GM18499 (cell line): Measurements from ENCODE around the gene NIPBL.
"Not testable (repeated sequence)": the region's sequence is repeated elsewhere in the genome, so short reads cannot be mapped to it uniquely, and the experiment has no call there.

ENCODE experiments used
- ATAC-seq: cut with Tn5 transposase; IDR thresholded peaks from one replicate; pipeline ENCODE4 v1.9.1; 2021; ENCODE audit warnings: moderate number of reproducible peaks; ENCODE audit not compliant: insufficient read depth, unreplicated experiment

NIPBL gene, protein sequence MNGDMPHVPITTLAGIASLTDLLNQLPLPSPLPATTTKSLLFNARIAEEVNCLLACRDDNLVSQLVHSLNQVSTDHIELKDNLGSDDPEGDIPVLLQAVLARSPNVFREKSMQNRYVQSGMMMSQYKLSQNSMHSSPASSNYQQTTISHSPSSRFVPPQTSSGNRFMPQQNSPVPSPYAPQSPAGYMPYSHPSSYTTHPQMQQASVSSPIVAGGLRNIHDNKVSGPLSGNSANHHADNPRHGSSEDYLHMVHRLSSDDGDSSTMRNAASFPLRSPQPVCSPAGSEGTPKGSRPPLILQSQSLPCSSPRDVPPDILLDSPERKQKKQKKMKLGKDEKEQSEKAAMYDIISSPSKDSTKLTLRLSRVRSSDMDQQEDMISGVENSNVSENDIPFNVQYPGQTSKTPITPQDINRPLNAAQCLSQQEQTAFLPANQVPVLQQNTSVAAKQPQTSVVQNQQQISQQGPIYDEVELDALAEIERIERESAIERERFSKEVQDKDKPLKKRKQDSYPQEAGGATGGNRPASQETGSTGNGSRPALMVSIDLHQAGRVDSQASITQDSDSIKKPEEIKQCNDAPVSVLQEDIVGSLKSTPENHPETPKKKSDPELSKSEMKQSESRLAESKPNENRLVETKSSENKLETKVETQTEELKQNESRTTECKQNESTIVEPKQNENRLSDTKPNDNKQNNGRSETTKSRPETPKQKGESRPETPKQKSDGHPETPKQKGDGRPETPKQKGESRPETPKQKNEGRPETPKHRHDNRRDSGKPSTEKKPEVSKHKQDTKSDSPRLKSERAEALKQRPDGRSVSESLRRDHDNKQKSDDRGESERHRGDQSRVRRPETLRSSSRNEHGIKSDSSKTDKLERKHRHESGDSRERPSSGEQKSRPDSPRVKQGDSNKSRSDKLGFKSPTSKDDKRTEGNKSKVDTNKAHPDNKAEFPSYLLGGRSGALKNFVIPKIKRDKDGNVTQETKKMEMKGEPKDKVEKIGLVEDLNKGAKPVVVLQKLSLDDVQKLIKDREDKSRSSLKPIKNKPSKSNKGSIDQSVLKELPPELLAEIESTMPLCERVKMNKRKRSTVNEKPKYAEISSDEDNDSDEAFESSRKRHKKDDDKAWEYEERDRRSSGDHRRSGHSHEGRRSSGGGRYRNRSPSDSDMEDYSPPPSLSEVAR (N-terminal part only)

DNA sequence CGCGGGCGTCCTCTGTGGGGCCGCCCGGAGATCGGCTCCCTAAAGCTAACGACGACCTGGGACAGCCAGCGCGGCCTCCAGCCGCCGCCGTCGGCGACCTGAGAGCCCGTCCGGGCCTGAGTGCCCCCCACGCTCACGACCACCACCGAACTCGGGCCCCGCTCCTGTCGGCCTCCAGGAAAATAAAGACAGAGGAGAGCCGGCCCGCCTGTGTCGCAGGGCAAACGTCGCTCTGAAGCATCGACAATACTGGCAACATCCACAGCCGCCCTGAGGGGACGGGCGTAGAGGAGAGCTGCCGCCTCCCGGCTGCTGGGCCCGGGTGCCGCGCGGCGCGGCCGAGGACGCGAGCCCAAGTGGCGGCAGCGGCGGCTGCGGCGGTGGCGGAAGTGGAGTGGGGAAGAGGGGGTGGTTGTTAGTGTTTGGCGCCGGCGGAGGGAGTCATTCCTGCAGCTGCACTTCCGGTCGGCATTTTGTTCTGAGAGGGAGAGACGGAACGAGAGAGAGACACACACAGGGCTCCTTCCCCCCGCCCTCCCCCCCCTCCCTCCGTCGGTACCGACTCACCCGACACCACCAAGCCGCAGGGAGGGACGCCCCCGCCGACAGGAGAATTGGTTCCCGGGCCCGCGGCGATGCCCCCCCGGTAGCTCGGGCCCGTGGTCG, at the start of gene NIPBL:
TSS of gene NIPBL (plus strand) at position 471 of the 666 bp plus-strand sequence. CDS start 76,928 bp downstream, outside the sequence.
- peak; percentile 44 for ATAC-seq

DNA sequence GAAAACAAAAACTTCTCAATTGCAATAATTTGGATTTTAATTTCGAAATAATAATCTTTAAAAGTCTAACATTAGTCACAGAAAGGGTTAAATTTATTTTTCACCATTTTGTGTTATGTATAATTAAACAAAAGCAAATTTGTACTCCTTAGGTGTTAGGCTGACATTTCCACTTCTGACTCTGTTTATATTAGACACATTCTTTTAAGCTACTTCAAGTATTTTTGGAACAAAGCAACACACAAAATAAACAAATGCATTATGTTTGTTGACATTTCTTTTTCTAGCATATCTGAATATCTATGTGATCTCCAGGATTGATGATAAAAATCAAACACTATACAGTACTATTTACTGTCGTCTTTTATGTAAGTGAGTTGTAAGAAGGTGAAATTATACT, 44.3 kb upstream of the NIPBL start:
- no peak for ATAC-seq

DNA sequence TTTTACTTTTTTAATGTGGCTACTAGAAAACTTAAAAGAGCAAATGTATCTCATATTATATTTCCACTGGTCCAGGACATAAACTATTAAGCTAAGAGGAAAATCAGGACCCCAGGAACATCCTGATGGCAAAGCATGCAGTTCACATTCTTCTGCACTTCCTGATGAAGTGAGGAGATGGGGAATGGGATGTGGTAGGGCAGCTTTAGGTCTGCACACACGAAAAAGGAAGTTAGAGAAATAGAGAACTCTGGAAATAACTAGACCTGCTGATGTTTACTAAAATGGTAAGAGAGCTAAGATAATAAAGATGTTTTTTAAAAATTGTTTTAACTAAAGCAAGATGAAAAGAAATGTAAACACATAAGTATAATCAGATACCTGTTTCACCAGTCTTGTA, 39.7 kb upstream of the NIPBL start:
- ATAC-seq = no peak

DNA sequence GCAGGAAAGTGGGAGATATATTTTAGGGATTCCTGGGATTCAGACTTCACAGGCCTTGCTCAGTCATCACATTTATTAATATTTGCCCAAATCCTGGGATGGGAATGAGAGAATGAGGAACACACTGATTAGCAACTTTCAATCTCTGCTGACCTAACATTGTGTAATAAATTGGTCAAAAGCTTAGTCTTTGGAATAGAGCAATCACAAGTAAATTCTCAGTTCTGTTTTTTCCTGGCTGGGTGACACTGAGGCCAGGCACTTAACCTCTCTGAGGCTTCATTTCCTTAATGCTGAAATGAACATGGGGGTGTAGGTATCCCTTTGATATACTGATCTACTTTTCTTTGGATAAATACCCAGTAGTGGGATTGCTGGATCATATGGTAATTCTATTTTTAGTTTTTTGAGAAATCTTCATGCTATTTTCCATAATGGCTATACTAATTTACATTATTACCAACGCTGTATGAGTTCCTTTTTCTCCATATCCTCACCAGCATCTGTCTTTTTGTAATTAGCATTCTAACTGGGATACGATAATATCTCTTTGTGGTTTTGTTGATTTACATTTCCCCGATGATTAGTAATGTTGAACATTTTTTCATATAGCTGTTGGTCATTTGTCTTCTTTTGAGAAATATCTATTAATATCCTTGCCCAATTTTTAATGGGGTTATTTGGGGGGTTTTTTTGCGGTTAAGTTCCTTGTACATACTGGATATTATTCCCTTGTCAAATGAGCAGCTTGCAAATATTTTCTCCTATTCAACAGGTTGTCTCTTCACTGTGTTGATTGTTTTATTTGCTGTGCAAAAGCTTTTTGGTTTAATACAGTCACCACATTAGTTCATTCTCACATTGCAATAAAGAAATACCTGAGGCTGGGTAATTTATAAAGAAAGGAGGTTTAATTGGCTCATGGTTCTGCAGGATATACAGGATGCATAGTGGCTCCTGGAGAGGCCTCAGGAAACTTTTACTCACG, 36.8 kb upstream of the NIPBL start:
- no peak for ATAC-seq

DNA sequence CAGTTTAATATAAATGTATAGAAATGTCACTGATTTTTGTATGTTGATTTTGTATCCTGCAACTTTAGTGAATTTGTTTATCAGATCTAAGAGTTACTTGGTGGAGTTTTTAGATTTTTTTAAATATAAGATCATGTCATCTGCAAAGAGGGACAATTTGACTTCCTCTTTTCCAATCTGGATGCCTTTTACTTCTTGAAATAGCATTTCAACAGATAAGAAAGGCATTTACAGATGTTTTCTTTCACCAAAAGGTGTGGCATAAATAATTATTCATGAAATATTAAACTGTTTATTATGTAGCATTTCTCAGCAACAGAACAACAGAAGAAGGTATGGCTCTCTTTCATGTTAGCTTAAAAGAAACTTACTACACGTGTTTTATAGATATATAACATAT, 34.9 kb upstream of the NIPBL start:
- ATAC-seq = no peak

DNA sequence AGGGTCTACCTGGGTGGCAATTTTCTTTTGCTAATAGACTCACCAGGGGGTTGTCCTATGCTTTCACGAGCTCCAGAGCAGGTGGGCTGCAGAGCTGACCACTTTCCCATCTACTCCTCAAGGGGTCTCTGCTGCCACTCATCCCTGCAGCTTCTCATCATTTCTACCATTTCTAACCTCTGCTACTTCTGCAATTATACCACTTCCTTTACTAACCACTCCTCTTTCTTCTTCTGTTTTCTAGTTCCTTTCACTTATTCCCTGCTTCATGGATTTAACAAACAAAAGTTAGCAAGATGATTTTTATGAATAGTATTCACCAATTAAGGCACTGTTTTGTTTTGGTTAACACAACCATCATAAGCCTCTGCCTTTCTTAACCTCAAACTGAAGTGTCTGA, 34.5 kb upstream of the NIPBL start:
- no peak for ATAC-seq

DNA sequence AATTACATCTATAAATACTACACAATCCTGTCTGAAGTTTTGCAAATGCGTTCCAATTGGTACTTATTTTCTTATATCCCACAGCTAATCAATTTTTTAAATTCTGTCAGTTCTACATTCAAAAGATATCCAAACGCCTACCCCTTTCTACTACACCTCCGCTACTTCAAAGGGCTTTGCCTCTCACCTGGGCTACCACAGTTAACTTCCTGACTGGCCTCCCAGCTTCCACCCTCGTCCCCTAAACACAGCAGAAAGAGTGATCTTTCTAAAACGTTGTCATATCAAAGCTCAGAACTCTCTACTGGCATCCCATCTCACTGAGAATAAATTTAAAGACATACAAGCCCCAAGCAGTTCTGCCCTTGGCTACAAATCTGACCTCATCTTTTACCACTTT, 32.3 kb upstream of the NIPBL start:
- ATAC-seq = no peak

DNA sequence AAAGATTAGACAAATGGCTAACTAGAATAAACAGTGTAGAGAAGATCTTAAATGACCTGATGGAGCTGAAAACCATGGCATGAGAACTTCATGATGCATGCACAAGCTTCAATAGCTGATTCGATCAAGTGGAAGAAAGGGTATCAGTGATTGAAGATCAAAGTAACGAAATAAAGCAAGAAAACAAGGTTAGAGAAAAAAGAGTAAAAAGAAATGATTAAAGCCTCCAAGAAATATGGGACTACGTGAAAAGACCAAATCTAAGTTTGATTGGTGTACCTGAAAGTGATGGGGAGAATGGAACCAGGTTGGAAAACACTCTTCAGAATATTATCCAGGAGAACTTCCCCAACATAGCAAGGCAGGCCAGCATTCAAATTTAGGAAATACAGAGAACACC, 28.0 kb upstream of the NIPBL start:
- not testable (repeated sequence) for ATAC-seq

DNA sequence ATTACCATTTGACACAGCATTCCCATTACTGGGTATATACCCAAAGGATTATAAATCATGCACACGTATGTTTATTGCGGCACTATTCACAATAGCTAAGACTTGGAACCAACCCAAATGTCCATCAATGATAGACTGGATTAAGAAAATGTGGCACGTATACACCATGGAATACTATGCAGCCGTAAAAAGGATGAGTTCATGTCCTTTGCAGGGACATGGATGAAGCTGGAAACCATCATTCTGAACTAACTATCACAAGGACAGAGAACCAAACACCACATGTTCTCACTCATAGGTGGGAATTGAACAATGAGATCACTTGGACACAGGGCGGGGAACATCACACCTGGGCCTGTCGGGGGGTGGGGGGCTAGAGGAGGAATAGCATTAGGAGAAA, 23.7 kb upstream of the NIPBL start:
- not testable (repeated sequence) for ATAC-seq

DNA sequence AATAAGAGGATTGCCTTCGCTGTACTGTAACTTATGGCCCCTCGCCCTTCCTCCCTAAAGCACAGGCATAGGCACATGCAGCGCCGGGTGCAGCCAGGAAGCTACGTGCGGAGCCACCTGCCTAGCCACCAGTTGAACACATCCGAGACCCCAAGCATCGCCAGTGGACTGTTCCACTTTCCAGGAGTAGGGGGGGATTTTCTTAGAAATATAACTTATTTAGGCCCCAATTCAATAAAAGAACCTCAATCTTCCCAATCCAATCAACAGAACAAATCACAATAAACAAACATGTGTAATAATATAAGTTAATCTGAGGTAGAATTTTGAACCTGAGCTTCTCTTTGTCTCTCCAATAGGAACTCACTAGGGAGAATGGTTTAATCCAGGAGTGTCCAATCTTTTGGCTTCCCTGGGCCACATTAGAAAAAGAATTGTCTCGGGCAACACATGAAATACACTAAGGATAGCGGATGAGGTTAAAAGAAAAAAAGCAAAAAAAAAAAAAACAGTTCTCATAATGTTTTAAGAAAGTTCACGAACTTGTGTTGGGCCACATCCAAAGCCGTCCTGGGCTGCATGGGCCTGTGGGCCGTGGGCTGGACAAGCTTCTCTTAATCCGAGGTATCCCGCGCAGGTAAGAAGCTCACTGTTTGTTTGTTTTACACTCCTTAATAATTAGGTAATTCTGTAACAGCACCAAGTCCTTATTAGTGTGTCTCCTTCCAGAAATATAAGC, 22.0 kb upstream of the NIPBL start:
- no peak for ATAC-seq

DNA sequence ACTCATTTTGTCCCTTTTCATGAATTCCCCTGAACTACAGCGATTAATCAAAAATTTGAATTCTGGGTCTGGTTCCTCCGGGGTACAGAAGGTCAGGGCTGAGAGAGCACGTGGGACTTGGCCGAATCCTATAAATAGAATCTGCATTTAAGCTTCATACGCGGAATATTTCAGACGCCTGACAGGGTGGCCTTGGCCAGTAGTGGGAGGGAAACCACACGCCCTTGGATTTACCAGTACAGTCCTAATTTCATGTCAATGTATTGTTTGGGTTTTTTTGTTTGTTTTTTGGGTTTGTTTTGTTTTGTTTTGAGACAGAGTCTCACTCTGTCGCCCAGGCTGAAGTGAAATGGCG, 21.5 kb upstream of the NIPBL start:
- ATAC-seq = no peak

DNA sequence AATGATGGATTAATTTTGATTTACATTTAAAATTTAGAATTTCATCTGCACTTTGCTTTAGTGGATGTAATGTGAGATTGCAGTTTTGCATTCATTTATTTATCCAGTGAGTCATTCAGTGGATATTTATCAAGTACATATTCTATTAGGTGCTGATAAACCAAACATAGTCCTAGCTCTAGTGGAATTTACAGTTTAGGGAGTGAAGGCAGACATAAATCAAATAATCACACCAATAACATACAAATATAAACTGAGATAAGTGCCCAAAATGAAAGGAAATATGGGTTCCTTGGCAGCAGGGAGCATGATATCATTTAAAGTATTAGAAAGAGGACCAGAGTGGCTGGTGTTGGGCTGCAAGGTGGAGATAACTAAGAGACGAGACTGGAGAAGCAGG, 14.7 kb upstream of the NIPBL start:
- ATAC-seq = no peak

DNA sequence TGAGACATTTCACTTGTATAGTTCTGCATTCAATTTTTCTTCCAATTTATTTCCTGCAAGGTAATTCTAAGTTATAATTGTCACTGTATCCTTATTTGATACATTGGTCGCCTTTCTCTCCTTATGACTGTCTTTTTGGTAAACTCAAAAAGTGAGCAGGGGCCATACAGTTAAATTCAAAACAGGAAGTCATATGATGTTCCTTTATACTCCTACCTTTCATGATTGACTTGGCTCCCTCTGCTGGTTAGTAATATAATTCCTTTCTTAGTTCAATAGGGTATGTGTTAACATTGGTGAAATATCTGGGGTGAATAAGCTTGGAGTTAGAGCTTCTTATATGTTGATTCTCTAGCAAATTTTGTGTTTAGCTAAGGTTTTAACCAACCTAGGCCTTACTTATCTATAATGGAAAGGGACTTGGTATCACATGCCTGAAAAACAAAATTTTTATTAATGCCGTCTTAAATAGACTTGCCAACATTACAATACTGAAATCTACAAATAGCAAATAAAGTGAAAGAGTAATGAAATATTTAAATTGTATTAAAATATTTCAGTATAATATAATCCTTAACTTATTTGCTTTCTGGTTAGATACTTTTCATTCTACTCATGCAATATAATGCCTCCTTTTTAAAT, 6.0 kb upstream of the NIPBL start:
- ATAC-seq = peak; percentile 72

DNA sequence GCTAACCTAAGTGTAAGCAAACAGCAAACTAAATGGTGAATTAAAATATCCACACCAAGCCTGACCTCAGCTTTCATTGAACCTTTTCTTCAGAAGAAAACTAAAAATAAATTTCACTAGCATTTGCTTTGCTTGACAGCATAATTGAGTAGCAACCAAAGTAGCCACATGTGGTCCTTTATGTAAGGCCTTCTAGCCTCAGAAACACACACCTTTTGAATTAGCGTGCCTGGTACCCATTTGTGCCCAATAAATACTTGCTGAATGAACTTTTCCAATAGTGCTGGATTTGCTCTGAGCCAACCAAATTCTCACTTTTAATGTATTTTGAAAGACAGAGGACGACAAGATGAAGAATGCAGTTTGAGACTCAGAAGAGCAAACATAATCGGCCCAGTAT, 2.1 kb upstream of the NIPBL start:
- ATAC-seq = no peak

DNA sequence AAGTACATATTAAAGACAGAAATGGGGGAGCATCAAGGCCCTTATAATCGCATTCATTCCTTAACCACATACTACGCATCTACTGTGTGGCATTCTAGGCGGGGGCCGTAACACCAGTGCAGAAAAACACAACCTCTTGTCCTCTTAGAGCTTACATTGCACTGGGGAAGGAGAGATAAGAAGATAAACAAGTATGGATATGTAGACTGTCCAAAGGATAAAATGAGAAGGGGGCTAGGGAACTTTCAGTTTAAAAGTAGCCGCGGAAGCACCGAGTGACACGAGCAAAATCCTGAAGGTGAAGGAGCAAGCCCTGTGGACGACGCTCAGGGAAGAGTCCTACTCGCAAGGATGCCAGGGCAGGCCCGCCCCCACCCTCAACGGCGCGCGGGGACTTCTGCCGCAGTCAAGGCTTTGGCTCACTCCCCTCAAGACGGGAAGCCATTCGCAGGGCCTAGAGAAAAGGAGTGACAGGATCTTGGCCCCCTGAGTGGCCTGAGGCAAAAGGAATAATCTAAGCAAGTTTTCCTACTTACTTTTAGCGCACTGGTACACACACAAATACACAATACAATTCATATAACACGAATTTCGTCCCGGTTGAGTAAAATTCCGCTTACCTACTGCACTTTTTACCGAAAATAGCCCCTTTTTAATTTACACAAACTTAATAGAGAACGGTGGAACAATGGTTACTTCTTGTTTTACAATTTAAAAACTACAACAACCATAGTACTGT, 1.3 kb upstream of the NIPBL start:
- ATAC-seq = no peak

DNA sequence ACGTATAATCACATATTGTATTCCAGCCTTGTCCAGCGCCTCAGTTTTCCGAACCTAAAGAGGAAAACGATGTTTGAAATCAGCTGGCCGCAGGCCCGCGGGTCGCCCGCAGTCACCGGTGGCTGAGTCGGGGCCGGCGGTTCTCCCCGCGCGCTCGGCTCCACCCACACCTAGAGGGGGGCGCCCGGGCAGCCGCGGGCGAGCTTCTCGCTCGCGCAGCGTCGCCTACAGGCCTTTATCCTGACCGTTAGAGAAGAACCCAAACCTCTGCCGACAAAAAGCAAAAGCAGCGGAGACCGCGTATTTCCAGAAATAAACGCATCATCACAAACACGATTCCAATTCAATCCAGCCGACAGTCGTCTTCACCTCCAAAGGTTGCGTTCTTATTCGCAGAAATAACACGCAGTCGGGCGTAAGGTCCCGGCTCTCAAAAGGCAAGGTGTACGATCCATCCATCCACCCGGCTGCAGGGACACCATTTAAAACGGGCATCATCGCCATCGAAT, 725 bp upstream of the NIPBL start:
- ATAC-seq = no peak

DNA sequence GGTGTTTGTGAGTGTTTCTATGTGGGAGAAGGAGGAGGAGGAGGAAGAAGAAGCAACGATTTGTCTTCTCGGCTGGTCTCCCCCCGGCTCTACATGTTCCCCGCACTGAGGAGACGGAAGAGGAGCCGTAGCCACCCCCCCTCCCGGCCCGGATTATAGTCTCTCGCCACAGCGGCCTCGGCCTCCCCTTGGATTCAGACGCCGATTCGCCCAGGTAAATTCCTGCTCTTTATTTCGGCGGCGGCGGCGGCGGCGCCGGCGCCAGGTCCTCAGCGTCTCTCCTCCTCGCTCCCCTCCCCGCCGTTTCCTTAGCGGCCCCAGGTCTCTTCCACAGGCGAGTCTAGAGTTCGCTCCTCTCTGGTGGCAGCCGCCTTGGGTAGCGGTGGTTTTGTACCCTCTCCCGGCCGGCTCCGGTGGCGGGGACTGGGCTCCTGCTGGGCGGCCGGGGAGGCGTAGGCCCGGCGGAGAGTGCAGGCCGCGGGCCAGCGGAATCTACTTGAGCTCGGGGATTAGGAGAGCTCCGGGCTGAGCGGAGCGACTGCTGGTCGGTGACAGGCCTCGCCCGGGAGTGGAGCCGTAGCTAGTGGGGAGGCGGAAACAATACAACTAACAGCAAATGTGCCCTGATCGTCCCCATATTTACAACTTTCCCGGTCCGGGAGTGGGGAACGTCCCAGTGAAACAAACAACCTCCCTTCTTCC, 547 bp downstream of the NIPBL start:
- ATAC-seq = no peak
